Astrocyte of the cerebellum (primary cell): ENCODE measurements around the gene PRDM16.
A peak's percentile ranks its signal among the peaks of the same experiment; 100 is the strongest.

Experiments
- DNase-seq: peaks from one replicate; pipeline ENCODE4 v3.0.0-alpha.2; 2011; ENCODE audit warnings: low read depth
- H3K4me3 ChIP-seq: 2 replicates; pipeline ENCODE4 v1.5.1; 2011; ENCODE audit warnings: mild to moderate bottlenecking, low read depth, low read length, moderate library complexity
- CTCF ChIP-seq: IDR thresholded peaks from 2 replicates; pipeline ENCODE4 v1.5.1; 2012; ENCODE audit warnings: low read length, low read depth, moderate library complexity, mild to moderate bottlenecking; ENCODE audit errors: missing control alignments
- in situ Hi-C: cut with HindIII; loops from 2 replicates; pipeline ENCODE4 v1.10.0; 2017; ENCODE audit warnings: low sequenced_read_pairs

PRDM16 gene

GRCh38 chr1:3172431-3173380, 103.7 kb downstream of the PRDM16 start:
- H3K4me3 ChIP-seq, result no peak overlapping the region
- no peak for TF ChIP-seq CTCF
- in situ Hi-C loops, result no loop called here
- DNase-seq, result no peak

GRCh38 chr1:3173381-3173980, 104.5 kb downstream of the PRDM16 start:
- in situ Hi-C loops, result no loop called here
- TF ChIP-seq CTCF, result no peak
- H3K4me3 ChIP-seq, result no peak overlapping the region
- no peak for DNase-seq

- in situ Hi-C loops, result loop anchor here (5.0 kb wide), 2 partner anchors 88 to 233 kb away; no protein-coding TSS in a partner anchor
- no peak overlapping the region for H3K4me3 ChIP-seq
- peak; percentile 16 for DNase-seq
- no peak for TF ChIP-seq CTCF
Measured at GRCh38 chr1:3174487-3175247, 105.7 kb downstream of the PRDM16 start.

- no peak for TF ChIP-seq CTCF
- DNase-seq, result no peak
- in situ Hi-C loops, result loop anchor here (5.0 kb wide), 2 partner anchors 87 to 232 kb away; no protein-coding TSS in a partner anchor
- no peak overlapping the region for H3K4me3 ChIP-seq
Measured at GRCh38 chr1:3175486-3175885, 106.5 kb downstream of the PRDM16 start.

GRCh38 chr1:3176028-3176427, 107.0 kb downstream of the PRDM16 start:
- H3K4me3 ChIP-seq, result no peak overlapping the region
- no peak for TF ChIP-seq CTCF
- in situ Hi-C loops, result loop anchor here (5.0 kb wide), 2 partner anchors 86 to 231 kb away; no protein-coding TSS in a partner anchor
- no peak for DNase-seq

- in situ Hi-C loops, result loop anchor here (5.0 kb wide), 2 partner anchors 85 to 230 kb away; no protein-coding TSS in a partner anchor
- no peak for DNase-seq
- no peak for TF ChIP-seq CTCF
- H3K4me3 ChIP-seq, result no peak overlapping the region
Measured at GRCh38 chr1:3176820-3177219, 107.8 kb downstream of the PRDM16 start.
